Panc1 (cell line): ENCODE measurements around the gene HHAT.

Source experiments
- POLR2AphosphoS5 ChIP-seq: IDR thresholded peaks from 2 replicates; pipeline ENCODE4 v1.6.1; 2012; ENCODE audit warnings: mild to moderate bottlenecking, low read depth, low read length, moderate library complexity
- SIN3A ChIP-seq: IDR thresholded peaks from 2 replicates; pipeline ENCODE4 v1.6.1; 2012; ENCODE audit warnings: low read depth, mild to moderate bottlenecking, low read length, moderate library complexity, borderline replicate concordance; ENCODE audit not compliant: insufficient read depth
- TF ChIP-seq, protein P1 (sequence below): fragments of 450-650 bp; IDR thresholded peaks from 2 replicates; pipeline ENCODE4 v1.5.1; 2017; ENCODE audit warnings: mild to moderate bottlenecking
- TF ChIP-seq, protein P2 (sequence below), 2 experiments: IDR thresholded peaks; 2 replicates each; pipeline ENCODE4 v1.6.1; 2011 to 2012; ENCODE audit warnings: low read depth in 2 of 2, control low read depth in 1 of 2, low read length in 1 of 2, mild to moderate bottlenecking in 1 of 2, moderate library complexity in 1 of 2; ENCODE audit not compliant: insufficient read depth in 1 of 2

DNA sequence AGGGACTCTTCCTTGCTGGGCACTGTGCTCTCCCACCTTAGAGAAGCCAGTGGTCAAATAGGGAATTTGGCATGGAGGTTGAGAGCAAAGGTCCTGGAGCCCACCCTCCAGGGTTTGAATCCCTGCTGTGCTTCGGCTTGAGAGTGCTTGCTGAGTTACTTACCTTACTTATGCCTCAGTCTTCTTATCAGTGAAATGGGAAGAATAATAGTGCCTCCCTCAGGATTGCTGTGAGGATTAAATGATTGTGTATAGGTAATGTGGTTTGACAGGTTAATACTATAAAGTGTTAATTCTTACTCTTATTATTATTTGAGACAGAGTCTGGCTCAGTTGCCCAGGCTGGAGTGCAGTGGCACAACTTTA, 79.2 kb downstream of the HHAT start:
- TF ChIP-seq, protein P1, sequence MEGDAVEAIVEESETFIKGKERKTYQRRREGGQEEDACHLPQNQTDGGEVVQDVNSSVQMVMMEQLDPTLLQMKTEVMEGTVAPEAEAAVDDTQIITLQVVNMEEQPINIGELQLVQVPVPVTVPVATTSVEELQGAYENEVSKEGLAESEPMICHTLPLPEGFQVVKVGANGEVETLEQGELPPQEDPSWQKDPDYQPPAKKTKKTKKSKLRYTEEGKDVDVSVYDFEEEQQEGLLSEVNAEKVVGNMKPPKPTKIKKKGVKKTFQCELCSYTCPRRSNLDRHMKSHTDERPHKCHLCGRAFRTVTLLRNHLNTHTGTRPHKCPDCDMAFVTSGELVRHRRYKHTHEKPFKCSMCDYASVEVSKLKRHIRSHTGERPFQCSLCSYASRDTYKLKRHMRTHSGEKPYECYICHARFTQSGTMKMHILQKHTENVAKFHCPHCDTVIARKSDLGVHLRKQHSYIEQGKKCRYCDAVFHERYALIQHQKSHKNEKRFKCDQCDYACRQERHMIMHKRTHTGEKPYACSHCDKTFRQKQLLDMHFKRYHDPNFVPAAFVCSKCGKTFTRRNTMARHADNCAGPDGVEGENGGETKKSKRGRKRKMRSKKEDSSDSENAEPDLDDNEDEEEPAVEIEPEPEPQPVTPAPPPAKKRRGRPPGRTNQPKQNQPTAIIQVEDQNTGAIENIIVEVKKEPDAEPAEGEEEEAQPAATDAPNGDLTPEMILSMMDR, result no peak
- TF ChIP-seq, protein P2, sequence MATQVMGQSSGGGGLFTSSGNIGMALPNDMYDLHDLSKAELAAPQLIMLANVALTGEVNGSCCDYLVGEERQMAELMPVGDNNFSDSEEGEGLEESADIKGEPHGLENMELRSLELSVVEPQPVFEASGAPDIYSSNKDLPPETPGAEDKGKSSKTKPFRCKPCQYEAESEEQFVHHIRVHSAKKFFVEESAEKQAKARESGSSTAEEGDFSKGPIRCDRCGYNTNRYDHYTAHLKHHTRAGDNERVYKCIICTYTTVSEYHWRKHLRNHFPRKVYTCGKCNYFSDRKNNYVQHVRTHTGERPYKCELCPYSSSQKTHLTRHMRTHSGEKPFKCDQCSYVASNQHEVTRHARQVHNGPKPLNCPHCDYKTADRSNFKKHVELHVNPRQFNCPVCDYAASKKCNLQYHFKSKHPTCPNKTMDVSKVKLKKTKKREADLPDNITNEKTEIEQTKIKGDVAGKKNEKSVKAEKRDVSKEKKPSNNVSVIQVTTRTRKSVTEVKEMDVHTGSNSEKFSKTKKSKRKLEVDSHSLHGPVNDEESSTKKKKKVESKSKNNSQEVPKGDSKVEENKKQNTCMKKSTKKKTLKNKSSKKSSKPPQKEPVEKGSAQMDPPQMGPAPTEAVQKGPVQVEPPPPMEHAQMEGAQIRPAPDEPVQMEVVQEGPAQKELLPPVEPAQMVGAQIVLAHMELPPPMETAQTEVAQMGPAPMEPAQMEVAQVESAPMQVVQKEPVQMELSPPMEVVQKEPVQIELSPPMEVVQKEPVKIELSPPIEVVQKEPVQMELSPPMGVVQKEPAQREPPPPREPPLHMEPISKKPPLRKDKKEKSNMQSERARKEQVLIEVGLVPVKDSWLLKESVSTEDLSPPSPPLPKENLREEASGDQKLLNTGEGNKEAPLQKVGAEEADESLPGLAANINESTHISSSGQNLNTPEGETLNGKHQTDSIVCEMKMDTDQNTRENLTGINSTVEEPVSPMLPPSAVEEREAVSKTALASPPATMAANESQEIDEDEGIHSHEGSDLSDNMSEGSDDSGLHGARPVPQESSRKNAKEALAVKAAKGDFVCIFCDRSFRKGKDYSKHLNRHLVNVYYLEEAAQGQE (IDR thresholded peaks at IDR 0.05; ENCODE audit: insufficient read depth in 1 of 2, low read depth in 2 of 2, low read length in 1 of 2), result no peak
- no peak for TF ChIP-seq POLR2AphosphoS5
- no peak for TF ChIP-seq SIN3A
